ENCODE results near the gene NPIPB6. TPM values are rescaled to one million over a fixed set of nuclear protein-coding genes. Genes with fewer than 3 reads are reported as not detected.

NPIPB6 gene
- total RNA-seq, 4 donors from 2014 or later, result 1.5 to 10.2 (median 3.6) TPM

DNA sequence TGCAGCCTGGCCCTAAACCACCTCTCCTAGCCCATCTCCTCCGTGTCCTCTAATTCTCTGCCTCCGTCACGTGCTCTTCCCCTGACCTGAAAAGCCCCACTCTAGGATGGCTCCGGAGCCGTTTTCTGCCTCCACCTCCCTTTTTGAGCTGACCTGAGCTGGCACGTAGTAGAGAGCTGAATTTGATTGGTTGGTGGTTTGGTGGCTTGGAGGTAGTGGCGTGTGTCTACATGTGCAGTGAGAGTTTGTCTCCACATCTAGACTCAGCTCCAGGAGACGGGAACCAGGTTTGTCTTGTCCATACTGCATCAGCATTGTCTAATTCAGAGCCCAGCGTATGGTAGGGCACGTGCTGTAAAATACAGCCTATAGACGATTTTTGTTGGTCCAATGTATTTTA, 68.0 kb downstream of the NPIPB6 start:
- no peak for TF ChIP-seq POLR2A (IDR thresholded peaks at IDR 0.05)
- TF ChIP-seq, protein P1, sequence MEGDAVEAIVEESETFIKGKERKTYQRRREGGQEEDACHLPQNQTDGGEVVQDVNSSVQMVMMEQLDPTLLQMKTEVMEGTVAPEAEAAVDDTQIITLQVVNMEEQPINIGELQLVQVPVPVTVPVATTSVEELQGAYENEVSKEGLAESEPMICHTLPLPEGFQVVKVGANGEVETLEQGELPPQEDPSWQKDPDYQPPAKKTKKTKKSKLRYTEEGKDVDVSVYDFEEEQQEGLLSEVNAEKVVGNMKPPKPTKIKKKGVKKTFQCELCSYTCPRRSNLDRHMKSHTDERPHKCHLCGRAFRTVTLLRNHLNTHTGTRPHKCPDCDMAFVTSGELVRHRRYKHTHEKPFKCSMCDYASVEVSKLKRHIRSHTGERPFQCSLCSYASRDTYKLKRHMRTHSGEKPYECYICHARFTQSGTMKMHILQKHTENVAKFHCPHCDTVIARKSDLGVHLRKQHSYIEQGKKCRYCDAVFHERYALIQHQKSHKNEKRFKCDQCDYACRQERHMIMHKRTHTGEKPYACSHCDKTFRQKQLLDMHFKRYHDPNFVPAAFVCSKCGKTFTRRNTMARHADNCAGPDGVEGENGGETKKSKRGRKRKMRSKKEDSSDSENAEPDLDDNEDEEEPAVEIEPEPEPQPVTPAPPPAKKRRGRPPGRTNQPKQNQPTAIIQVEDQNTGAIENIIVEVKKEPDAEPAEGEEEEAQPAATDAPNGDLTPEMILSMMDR (IDR thresholded peaks at IDR 0.05), result no peak
- no peak overlapping the region for H3K4me3 ChIP-seq (ENCODE audit: low read depth, poor library complexity, severe bottlenecking)
- 50 to 55% methylated on average over 11 of the region's 11 CpGs for WGBS, 2 donors
- DNase-seq (ENCODE audit: low spot score in 2 of 2), result no peak
- intact Hi-C loops (cut with DNase I; ENCODE audit: low total_unique reads), result no loop called here

DNA sequence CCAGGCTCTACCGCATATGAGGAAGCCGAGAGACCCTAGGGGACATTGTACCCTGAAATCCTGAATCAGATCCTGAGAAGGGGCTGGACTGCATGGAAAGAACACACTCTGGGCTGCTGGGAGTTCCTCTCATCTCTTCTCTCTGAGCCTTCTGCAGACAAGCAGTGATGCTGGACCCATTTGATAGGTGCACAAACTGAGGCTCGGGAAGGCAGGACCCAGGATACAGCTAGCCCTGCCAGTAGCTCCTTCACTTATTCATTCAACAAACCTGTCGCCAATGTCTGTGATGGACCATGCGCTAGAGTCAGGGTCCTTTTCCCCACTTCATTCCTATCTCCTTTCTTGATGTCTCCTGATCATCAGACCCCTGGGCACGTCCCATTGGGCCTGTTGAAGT, 69.1 kb downstream of the NPIPB6 start:
- no peak for DNase-seq (ENCODE audit: low spot score in 2 of 2)
- WGBS, 2 donors, result 84 to 88% methylated on average over 6 of the region's 6 CpGs
- intact Hi-C loops (cut with DNase I; ENCODE audit: low total_unique reads), result no loop called here
- no peak overlapping the region for H3K4me3 ChIP-seq (ENCODE audit: low read depth, poor library complexity, severe bottlenecking)
- TF ChIP-seq, protein P1 (IDR thresholded peaks at IDR 0.05), result no peak
- no peak for TF ChIP-seq POLR2A (IDR thresholded peaks at IDR 0.05)

DNA sequence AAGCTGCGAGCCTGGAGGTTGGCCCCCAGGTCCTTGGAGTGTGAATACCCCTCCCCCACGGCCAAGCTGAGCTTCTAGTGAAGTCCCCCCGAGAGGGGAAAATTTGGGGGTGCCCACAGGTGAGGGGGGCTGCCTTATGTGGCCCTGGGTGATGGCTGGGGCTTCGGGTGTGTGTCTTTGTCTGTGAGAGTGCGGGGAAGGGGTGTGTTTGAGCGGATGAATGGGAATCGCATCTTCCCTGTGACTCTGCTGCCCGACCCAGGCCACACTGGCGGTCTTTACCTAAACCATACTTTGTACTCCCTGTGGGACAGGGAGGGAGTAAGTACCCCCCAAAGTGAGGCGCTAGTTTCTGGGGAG, 69.7 kb downstream of the NPIPB6 start:
- DNase-seq (ENCODE audit: low spot score in 2 of 2), result no peak
- intact Hi-C loops (cut with DNase I; ENCODE audit: low total_unique reads), result no loop called here
- peak overlapping the region; percentile 13 for H3K4me3 ChIP-seq (ENCODE audit: low read depth, poor library complexity, severe bottlenecking)
- no peak for TF ChIP-seq POLR2A (IDR thresholded peaks at IDR 0.05)
- TF ChIP-seq, protein P1 (IDR thresholded peaks at IDR 0.05), result no peak
- 21 to 22% methylated on average over 9 to 10 of the region's 10 CpGs for WGBS, 2 donors

DNA sequence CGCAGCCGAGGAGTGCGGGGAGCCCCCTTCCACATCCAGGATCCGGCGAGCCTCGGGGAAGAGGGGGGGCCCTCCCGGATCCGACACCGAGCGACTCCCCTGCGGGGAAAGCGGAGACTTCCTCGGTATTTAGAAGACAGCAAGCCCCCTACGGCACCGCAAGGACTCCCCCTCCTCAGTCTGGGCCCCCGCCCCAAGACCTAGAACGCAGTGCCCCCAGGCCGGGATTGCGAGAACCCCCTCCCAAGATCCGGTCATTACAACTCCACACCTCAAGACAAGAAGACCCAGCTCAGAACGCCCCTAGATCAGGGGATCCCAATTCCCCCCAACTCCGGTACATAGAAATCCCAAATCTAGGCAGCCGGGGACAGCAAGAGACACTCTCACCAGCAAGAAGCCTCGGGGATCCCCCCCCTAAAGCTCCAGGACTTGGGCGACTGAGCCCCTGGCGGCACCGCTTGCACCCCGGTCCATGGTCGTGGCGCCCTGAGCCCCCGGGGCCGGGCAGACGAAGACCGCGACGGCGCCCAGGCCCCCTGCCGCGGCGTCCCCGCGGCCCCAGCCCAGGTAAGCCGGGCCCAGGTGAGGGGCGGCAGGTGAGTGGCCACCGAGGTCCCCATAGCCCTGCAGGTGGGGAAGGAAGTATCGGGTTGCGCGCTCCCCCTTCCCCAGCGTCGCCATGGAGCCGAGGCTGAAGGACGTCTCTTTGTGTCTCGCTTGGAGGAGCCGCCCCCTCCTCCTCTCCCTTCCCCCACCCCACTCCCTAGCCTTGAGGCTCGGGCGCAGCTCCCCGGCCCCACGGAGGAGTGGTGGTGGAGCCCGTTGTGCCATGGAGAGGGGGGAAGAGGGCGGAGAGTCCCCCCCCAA, 70.3 kb downstream of the NPIPB6 start:
- H3K4me3 ChIP-seq (ENCODE audit: low read depth, poor library complexity, severe bottlenecking), result peak overlapping the region; percentile 13
- TF ChIP-seq, protein P1 (IDR thresholded peaks at IDR 0.05), result no peak
- 1% methylated on average over 20 to 40 of the region's 60 CpGs for WGBS, 2 donors
- intact Hi-C loops (cut with DNase I; ENCODE audit: low total_unique reads), result no loop called here
- no peak for DNase-seq (ENCODE audit: low spot score in 2 of 2)

Small RNAs within 50 kb of the gene (microRNA-seq; reads per million reads assigned to microRNA genes)
- 0 reads per million in 2 donors for gene MIR6862-1 (ENCODE audit: borderline number of aligned reads in 1 of 2, borderline replicate concordance in 2 of 2)

Other genes with a start within 250 kb of the NPIPB6 start
- 100 to 1,000 TPM in 2 of 4 donors, 10 to 100 TPM in 2; 45.7 to 104 (median 78.1) TPM for gene XPO6, start 151.5 kb downstream of the NPIPB6 start, total RNA-seq
- 1 to 10 TPM; 1.3 to 2.7 (median 1.8) TPM for gene SBK1, start 71.0 kb downstream of the NPIPB6 start, total RNA-seq
- gene EIF3CL, start 40.3 kb upstream of the NPIPB6 start, total RNA-seq, result 100 to 1,000 TPM; 141 to 285 (median 156) TPM
- under 1 TPM in 1 of 4 donors, not detected in 3; 0.22 TPM for gene NPIPB7, start 108.8 kb upstream of the NPIPB6 start, total RNA-seq
- 10 to 100 TPM; 32.2 to 52.7 (median 43.6) TPM for gene CLN3, start 128.6 kb upstream of the NPIPB6 start, total RNA-seq
- 1 to 10 TPM in 3 of 4 donors, under 1 TPM in 1; 0.88 to 2.0 (median 1.6) TPM for gene APOBR, start 131.1 kb upstream of the NPIPB6 start, total RNA-seq
- not detected for gene IL27, start 143.3 kb upstream of the NPIPB6 start, total RNA-seq
- gene NUPR1, start 175.5 kb upstream of the NPIPB6 start, total RNA-seq, result 100 to 1,000 TPM in 2 of 4 donors, 10 to 100 TPM in 2; 52.4 to 275 (median 140) TPM
- gene SGF29, start 190.4 kb upstream of the NPIPB6 start, total RNA-seq, result 10 to 100 TPM; 16.7 to 29.9 (median 26.8) TPM
- gene SULT1A2, start 233.5 kb upstream of the NPIPB6 start, total RNA-seq, result not detected
- gene SULT1A1, start 246.5 kb upstream of the NPIPB6 start, total RNA-seq, result 1 to 10 TPM; 2.4 to 7.4 (median 3.1) TPM